ENCODE results near the gene NDUFA9. TPM values are rescaled to one million over a fixed set of nuclear protein-coding genes. Genes with fewer than 3 reads are reported as not detected.

NDUFA9 gene
- total RNA-seq, 1 donor from 2014 or later: 70.3 TPM

- intact Hi-C loops (cut with DNase I): no loop called here
- Histone ChIP-seq H3K4me1 (peaks cover 5% of the 10 kb centered on the region), H3K27me3 (no peaks in the 10 kb centered on the region), H3K9me3 (no peaks in the 10 kb centered on the region), H3K36me3 (peaks cover 41% of the 10 kb centered on the region), H3K27ac (no peak overlapping the region), H3K4me3 (no peak overlapping the region)
- ATAC-seq (no peak), DNase-seq (no peak)
- TF ChIP-seq, protein P1, sequence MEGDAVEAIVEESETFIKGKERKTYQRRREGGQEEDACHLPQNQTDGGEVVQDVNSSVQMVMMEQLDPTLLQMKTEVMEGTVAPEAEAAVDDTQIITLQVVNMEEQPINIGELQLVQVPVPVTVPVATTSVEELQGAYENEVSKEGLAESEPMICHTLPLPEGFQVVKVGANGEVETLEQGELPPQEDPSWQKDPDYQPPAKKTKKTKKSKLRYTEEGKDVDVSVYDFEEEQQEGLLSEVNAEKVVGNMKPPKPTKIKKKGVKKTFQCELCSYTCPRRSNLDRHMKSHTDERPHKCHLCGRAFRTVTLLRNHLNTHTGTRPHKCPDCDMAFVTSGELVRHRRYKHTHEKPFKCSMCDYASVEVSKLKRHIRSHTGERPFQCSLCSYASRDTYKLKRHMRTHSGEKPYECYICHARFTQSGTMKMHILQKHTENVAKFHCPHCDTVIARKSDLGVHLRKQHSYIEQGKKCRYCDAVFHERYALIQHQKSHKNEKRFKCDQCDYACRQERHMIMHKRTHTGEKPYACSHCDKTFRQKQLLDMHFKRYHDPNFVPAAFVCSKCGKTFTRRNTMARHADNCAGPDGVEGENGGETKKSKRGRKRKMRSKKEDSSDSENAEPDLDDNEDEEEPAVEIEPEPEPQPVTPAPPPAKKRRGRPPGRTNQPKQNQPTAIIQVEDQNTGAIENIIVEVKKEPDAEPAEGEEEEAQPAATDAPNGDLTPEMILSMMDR (IDR thresholded peaks at IDR 0.05): no peak
Measured at GRCh38 chr12:4609071-4609470, 39.8 kb upstream of the NDUFA9 start.

- H3K4me1 ChIP-seq: peaks cover 5% of the 10 kb centered on the region
- no peak overlapping the region for H3K4me3 ChIP-seq
- TF ChIP-seq, protein P1 (IDR thresholded peaks at IDR 0.05): no peak
- no peak overlapping the region for H3K27ac ChIP-seq
- intact Hi-C loops (cut with DNase I): no loop called here
- no peaks in the 10 kb centered on the region for H3K27me3 ChIP-seq
- ATAC-seq (no peak), DNase-seq (no peak)
- no peaks in the 10 kb centered on the region for H3K9me3 ChIP-seq
- H3K36me3 ChIP-seq: peaks cover 55% of the 10 kb centered on the region
Measured at GRCh38 chr12:4610481-4610880, 38.4 kb upstream of the NDUFA9 start.

DNA sequence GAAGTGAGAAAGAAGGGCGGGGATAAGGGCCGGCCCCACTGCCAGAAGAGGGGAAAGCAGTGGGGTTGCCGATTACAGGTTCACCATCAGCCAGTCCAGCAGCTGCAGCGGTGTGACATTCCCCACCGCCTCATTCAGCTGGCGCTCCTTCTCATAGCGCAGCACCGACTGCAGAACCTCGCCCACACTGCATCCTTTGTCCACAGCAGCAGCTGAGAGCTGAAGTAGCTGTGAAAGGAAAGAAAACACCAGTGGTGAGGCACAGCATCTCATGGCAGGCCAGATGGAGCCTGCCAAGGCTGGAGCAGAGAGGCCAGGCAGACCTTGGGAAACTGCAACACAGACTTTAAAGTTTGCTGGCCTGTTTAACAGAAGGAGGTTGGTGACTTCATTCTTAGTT lies 33.2 kb upstream of the NDUFA9 start:
- H3K4me3 ChIP-seq: no peak overlapping the region
- H3K36me3 ChIP-seq: peaks cover 55% of the 10 kb centered on the region
- H3K9me3 ChIP-seq: no peaks in the 10 kb centered on the region
- H3K27me3 ChIP-seq: no peaks in the 10 kb centered on the region
- TF ChIP-seq, protein P1 (IDR thresholded peaks at IDR 0.05): no peak
- H3K4me1 ChIP-seq: no peaks in the 10 kb centered on the region
- H3K27ac ChIP-seq: no peak overlapping the region
- intact Hi-C loops (cut with DNase I): no loop called here
- DNase-seq (no peak), ATAC-seq (no peak)

- TF ChIP-seq, protein P1 (IDR thresholded peaks at IDR 0.05): no peak
- Histone ChIP-seq H3K36me3 (no peaks in the 10 kb centered on the region), H3K27ac (no peak overlapping the region), H3K27me3 (no peaks in the 10 kb centered on the region), H3K9me3 (no peaks in the 10 kb centered on the region), H3K4me1 (no peaks in the 10 kb centered on the region), H3K4me3 (no peak overlapping the region)
- intact Hi-C loops (cut with DNase I): no loop called here
- ATAC-seq: no peak
- no peak for DNase-seq
Measured at GRCh38 chr12:4621511-4621910, 27.4 kb upstream of the NDUFA9 start.

GRCh38 chr12:4626543-4626942 lies 22.4 kb upstream of the NDUFA9 start:
- H3K27ac ChIP-seq: no peak overlapping the region
- no peaks in the 10 kb centered on the region for H3K4me1 ChIP-seq
- ATAC-seq: no peak
- no peaks in the 10 kb centered on the region for H3K9me3 ChIP-seq
- H3K36me3 ChIP-seq: no peaks in the 10 kb centered on the region
- DNase-seq: no peak
- intact Hi-C loops (cut with DNase I): no loop called here
- H3K4me3 ChIP-seq: no peak overlapping the region
- H3K27me3 ChIP-seq: no peaks in the 10 kb centered on the region
- TF ChIP-seq, protein P1 (IDR thresholded peaks at IDR 0.05): no peak

- H3K9me3 ChIP-seq: no peaks in the 10 kb centered on the region
- no peaks in the 10 kb centered on the region for H3K27me3 ChIP-seq
- no peak overlapping the region for H3K4me3 ChIP-seq
- H3K4me1 ChIP-seq: no peaks in the 10 kb centered on the region
- intact Hi-C loops (cut with DNase I): no loop called here
- H3K36me3 ChIP-seq: no peaks in the 10 kb centered on the region
- ATAC-seq: no peak
- H3K27ac ChIP-seq: no peak overlapping the region
- TF ChIP-seq, protein P1 (IDR thresholded peaks at IDR 0.05): no peak
- DNase-seq: no peak
Measured at GRCh38 chr12:4628406-4628805, 20.5 kb upstream of the NDUFA9 start.
